WTC11 (cell line): ENCODE data around the gene LSR. TPM values are rescaled to one million over a fixed set of nuclear protein-coding genes. Genes with fewer than 3 reads are reported as not detected.
A peak's percentile ranks its signal among the peaks of the same experiment; 100 is the strongest.

Experiments
- ATAC-seq: fragments of 200-7000 bp; cut with Tn5 transposase; 2 replicates; pipeline ENCODE4 v1.10.0; 2021; ENCODE audit warnings: mild to moderate bottlenecking, moderate library complexity
- CTCF ChIA-PET: fragments of 300-600 bp; sonication (Branson Sonifier 250); formaldehyde crosslinking; loops from one replicate; lab custom pipeline; 2021; ENCODE audit warnings: antibody characterized with exemption; lab: Charles Lee
- POLR2A ChIA-PET: fragments of 350-600 bp; sonication (Branson Sonifier 250); formaldehyde crosslinking; loops from one replicate; lab custom pipeline; 2021; ENCODE audit warnings: antibody characterized with exemption; lab: Charles Lee
- DNase-seq: peaks from one replicate; pipeline ENCODE4 v3.0.0; 2021; ENCODE audit warnings: low spot score
- H3K27ac Mint-ChIP-seq: 2 replicates; pipeline ENCODE4 v1.8.0; 2021; ENCODE audit warnings: mixed read lengths
- H3K27me3 Mint-ChIP-seq: 2 replicates; pipeline ENCODE4 v1.8.0; 2021; ENCODE audit warnings: low read depth, mild to moderate bottlenecking, moderate library complexity, mixed read lengths
- H3K36me3 Mint-ChIP-seq: 2 replicates; pipeline ENCODE4 v1.8.0; 2021; ENCODE audit warnings: mixed read lengths
- H3K4me1 Mint-ChIP-seq: 2 replicates; pipeline ENCODE4 v1.8.0; 2022; ENCODE audit warnings: mixed read lengths
- H3K4me3 Mint-ChIP-seq: 2 replicates; pipeline ENCODE4 v1.8.0; 2021; ENCODE audit warnings: mild to moderate bottlenecking, moderate library complexity, mixed read lengths
- H3K9me3 Mint-ChIP-seq: 2 replicates; pipeline ENCODE4 v1.8.0; 2021; ENCODE audit warnings: mixed read lengths
- AFF4 ChIP-seq: sonication (generic); formaldehyde crosslinking; IDR thresholded peaks from 2 replicates; pipeline ENCODE4 v1.8.1; 2023; ENCODE audit warnings: mild to moderate bottlenecking, missing genetic modification reagents, borderline replicate concordance
- ARID4B ChIP-seq: sonication (generic); formaldehyde crosslinking; IDR thresholded peaks from 2 replicates; pipeline ENCODE4 v1.8.0; 2023; ENCODE audit warnings: missing genetic modification reagents, mild to moderate bottlenecking, borderline replicate concordance
- CTCF ChIP-seq: fragments of 200-600 bp; IDR thresholded peaks from 2 replicates; pipeline ENCODE4 v1.8.0; 2022; ENCODE audit warnings: antibody characterized with exemption
- E2F5 ChIP-seq: sonication (generic); formaldehyde crosslinking; IDR thresholded peaks from 2 replicates; pipeline ENCODE4 v1.8.1; 2022; ENCODE audit warnings: mild to moderate bottlenecking, moderate library complexity, missing genetic modification reagents
- ETV6 ChIP-seq: sonication (generic); formaldehyde crosslinking; IDR thresholded peaks from 2 replicates; pipeline ENCODE4 v1.8.1; 2022; ENCODE audit warnings: mild to moderate bottlenecking, missing genetic modification reagents
- GTF2I ChIP-seq: fragments of 250-450 bp; sonication (Bioruptor Pico); conservative IDR thresholded peaks from 2 replicates; pipeline ENCODE4 v1.4.0; 2021; ENCODE audit warnings: mild to moderate bottlenecking
- HMGA2 ChIP-seq: fragments of 250-450 bp; sonication (Bioruptor Pico); IDR thresholded peaks from 2 replicates; pipeline ENCODE4 v1.4.0; 2021; ENCODE audit warnings: mild to moderate bottlenecking, moderate library complexity
- IRF1 ChIP-seq: sonication (generic); formaldehyde crosslinking; IDR thresholded peaks from 2 replicates; pipeline ENCODE4 v1.8.0; 2023; ENCODE audit warnings: missing genetic modification reagents
- IRF2 ChIP-seq: sonication (generic); formaldehyde crosslinking; IDR thresholded peaks from 2 replicates; pipeline ENCODE4 v1.8.0; 2022; ENCODE audit warnings: low read depth, missing genetic modification reagents, borderline replicate concordance
- JUN ChIP-seq: sonication (generic); formaldehyde crosslinking; IDR thresholded peaks from 2 replicates; pipeline ENCODE4 v1.8.0; 2023; ENCODE audit warnings: mild to moderate bottlenecking, missing genetic modification reagents
- NFATC4 ChIP-seq: fragments of 250-450 bp; sonication (Bioruptor Pico); IDR thresholded peaks from 2 replicates; pipeline ENCODE4 v1.9.0; 2021; ENCODE audit warnings: mild to moderate bottlenecking
- SP1 ChIP-seq: sonication (generic); formaldehyde crosslinking; conservative IDR thresholded peaks from 2 replicates; pipeline ENCODE4 v1.8.1; 2022; ENCODE audit warnings: missing genetic modification reagents
- TEAD1 ChIP-seq: sonication (generic); formaldehyde crosslinking; IDR thresholded peaks from 2 replicates; pipeline ENCODE4 v1.8.0; 2022; ENCODE audit warnings: mild to moderate bottlenecking, missing genetic modification reagents
- TP53 ChIP-seq: sonication (generic); formaldehyde crosslinking; IDR thresholded peaks from 2 replicates; pipeline ENCODE4 v1.8.1; 2023; ENCODE audit warnings: mild to moderate bottlenecking, missing genetic modification reagents
- USF2 ChIP-seq: sonication (generic); formaldehyde crosslinking; IDR thresholded peaks from 2 replicates; pipeline ENCODE4 v1.8.1; 2023; ENCODE audit warnings: mild to moderate bottlenecking, missing genetic modification reagents, moderate library complexity
- ZNF263 ChIP-seq: sonication (generic); formaldehyde crosslinking; IDR thresholded peaks from 2 replicates; pipeline ENCODE4 v1.8.1; 2022; ENCODE audit warnings: low read depth, mild to moderate bottlenecking, moderate library complexity, missing genetic modification reagents
- ZNF281 ChIP-seq: sonication (generic); formaldehyde crosslinking; IDR thresholded peaks from 2 replicates; pipeline ENCODE4 v1.8.0; 2023; ENCODE audit warnings: mild to moderate bottlenecking, missing genetic modification reagents
- ZNF317 ChIP-seq: sonication (generic); formaldehyde crosslinking; IDR thresholded peaks from 2 replicates; pipeline ENCODE4 v1.8.1; 2023; ENCODE audit warnings: low read depth, mild to moderate bottlenecking, moderate library complexity, missing genetic modification reagents, borderline replicate concordance
- total RNA-seq: library from RNA; stranded (reverse); gene quantifications from 3 replicates; pipeline ENCODE4 v1.2.3, GENCODE V29; 2021

Gene LSR
- total RNA-seq, 1 experiment from 2014 or later, result 130 TPM

- no peak for TF ChIP-seq AFF4 (CRISPR knock-in tag)
- TF ChIP-seq JUN, result no peak
- TF ChIP-seq IRF2, result no peak
- no peak for TF ChIP-seq ETV6
These were observed 20.0 kb downstream of the LSR start, which contains the start of gene USF2 (continued) for GRCh38 chr19:35268536-35269437.

GRCh38 chr19:35269438-35270117 is 20.8 kb downstream of the LSR start:
- Mint-ChIP-seq H3K4me3 (peak overlapping the region; percentile 57), H3K36me3 (peaks cover 47% of the 10 kb centered on the region), H3K27me3 (no peaks in the 10 kb centered on the region), H3K4me1 (peaks cover 7% of the 10 kb centered on the region), H3K9me3 (no peaks in the 10 kb centered on the region), H3K27ac (peak overlapping the region; percentile 15; the same call in 1 of the 2 replicates)
- ChIA-PET CTCF (interaction anchor here (0.6 to 1.5 kb wide), 24 partner anchors 9 to 379 kb away, joined by 3 to 12 read pairs (median 4); partner anchors contain the start of genes COX6B1 and FFAR3), POLR2A (interaction anchor here (0.6 to 1.6 kb wide), 3 partner anchors 8 to 180 kb away, joined by 3 read pairs; partner anchors contain the start of gene HAMP)
- ATAC-seq (peak; percentile 73), DNase-seq (peak; percentile 93)
- TF ChIP-seq TP53 (CRISPR knock-in tag) (no peak), ZNF263 (CRISPR knock-in tag) (no peak), GTF2I (CRISPR knock-in tag) (no peak), ZNF281 (CRISPR knock-in tag) (no peak), USF2 (CRISPR knock-in tag) (0 out of 2 replicates have a peak, but pooled peaks have one; percentile 33), ZNF317 (CRISPR knock-in tag) (no peak), SP1 (peak; percentile 70; the same call in 1 of the 2 replicates), CTCF (peak; percentile 97), E2F5 (CRISPR knock-in tag) (peak; percentile 40; the same call in 1 of the 2 replicates), TEAD1 (CRISPR knock-in tag) (peak; percentile 55), HMGA2 (CRISPR knock-in tag) (no peak), NFATC4 (CRISPR knock-in tag) (no peak), IRF1 (no peak), ARID4B (CRISPR knock-in tag) (0 out of 2 replicates have a peak, but pooled peaks have one; percentile 55)
